Measurements from ENCODE around the gene UFL1.

UFL1 gene

DNA sequence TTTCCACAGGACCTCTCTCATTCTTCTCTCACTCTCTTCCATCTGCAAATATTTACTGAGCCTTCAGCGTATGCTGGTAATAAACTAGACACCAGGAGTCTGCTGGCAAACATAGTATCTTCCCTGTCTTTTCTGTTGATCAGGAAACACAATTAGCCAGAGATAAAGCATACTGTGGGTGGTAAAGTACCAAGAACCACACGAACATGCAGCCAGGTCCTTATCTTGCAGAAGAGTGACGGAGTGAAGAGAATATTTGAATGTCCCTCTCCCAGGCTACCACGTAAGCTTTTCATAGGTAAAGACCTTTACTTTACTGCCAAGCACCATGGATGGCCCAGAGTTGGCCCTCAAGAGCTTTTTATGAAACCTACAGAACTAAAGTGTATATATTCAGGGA, 54.6 kb downstream of the UFL1 start:
- no peak for DNase-seq

DNA sequence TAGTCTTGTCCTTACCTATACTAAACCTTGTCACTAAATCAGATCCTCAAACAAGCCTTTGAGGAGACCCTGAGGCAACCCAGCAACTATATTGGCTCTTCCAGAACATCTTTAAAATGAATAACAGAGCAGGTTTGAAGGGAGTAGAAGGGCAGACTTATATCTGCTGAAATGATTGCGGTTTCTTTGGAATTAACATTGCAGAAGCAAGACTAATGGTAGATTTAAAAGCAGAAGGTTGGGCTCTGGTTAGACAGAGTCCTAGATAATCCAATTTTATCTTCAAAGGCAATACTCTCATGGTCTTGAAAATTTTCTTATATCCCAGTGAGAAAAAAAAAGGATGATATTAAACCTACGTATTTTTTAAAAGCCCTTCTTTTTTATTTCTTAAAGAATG, 60.4 kb downstream of the UFL1 start:
- DNase-seq: no peak

DNA sequence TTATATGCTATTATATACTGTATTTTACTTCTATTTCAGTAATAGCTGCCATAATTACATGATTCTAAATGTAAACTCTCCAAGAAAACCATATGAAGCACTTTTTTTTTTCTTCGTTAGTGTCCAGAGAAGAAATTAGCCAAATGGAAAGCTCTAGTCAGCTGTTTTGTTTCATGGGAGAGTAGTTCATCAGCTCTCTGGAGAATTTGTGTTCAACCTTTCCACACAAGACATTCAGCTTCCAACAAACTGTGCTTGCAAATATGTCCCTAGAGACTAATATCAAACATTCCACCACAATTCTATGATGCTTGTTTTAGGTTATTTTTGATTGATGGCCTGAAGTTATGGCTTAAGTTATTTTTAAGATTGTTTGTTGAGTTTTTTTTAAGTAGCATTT, 60.8 kb downstream of the UFL1 start:
- no peak for DNase-seq

DNA sequence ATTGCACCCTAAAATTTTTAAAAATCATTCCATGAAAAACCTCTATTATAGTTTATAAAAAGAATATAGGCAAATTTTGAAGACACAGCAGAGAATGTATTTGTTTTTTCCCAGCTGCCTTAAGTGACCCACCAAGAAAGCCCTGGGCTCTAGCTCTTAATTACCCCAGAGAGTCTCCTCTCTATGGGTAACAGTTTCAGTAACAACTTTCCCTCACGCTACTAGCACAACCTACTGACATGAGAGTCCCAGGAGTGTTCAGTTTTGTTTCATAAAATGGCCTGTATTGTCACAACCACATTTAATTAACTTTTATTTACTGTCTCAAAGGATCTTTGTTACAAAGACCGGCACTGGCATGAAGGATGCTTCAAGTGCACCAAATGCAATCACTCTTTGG, 82.8 kb downstream of the UFL1 start:
- no peak for DNase-seq

Data from fibroblast of upper back skin (primary cell).